Activated CD4-positive, alpha-beta T cell treated with anti-CD3 and anti-CD28 coated beads for 36 hours (primary cell): ENCODE results near the gene HIPK3. TPM values are rescaled to one million over a fixed set of nuclear protein-coding genes. Genes with fewer than 3 reads are reported as not detected.
"Not testable (repeated sequence)": the region's sequence is repeated elsewhere in the genome, so short reads cannot be mapped to it uniquely, and the experiment has no call there.

Experiments used
- ATAC-seq: fragments of 200-7000 bp; cut with Tn5 transposase; one replicate; pipeline ENCODE4 v1.10.0; 2021; ENCODE audit warnings: mild to moderate bottlenecking, moderate library complexity
- CTCF ChIA-PET: fragments of 350-600 bp; sonication (Branson Sonifier 250); formaldehyde crosslinking; loops from one replicate; lab custom pipeline; 2021; ENCODE audit warnings: antibody characterized with exemption; lab: Charles Lee
- POLR2A ChIA-PET: fragments of 350-600 bp; sonication (Branson Sonifier 250); formaldehyde crosslinking; loops from one replicate; lab custom pipeline; 2021; ENCODE audit warnings: antibody characterized with exemption, inconsistent platforms; lab: Charles Lee
- DNase-seq: peaks from one replicate; pipeline ENCODE4 v3.0.0-alpha.2; 2020
- H3K27ac Mint-ChIP-seq: one replicate; pipeline ENCODE4 v1.8.0; 2021; ENCODE audit warnings: mixed read lengths
- H3K27me3 Mint-ChIP-seq: one replicate; pipeline ENCODE4 v1.8.0; 2021; ENCODE audit warnings: mixed read lengths
- H3K36me3 Mint-ChIP-seq: one replicate; pipeline ENCODE4 v1.8.0; 2021; ENCODE audit warnings: low read depth, mixed read lengths
- H3K4me1 Mint-ChIP-seq: one replicate; pipeline ENCODE4 v1.8.0; 2021; ENCODE audit warnings: mixed read lengths
- H3K4me3 Mint-ChIP-seq: one replicate; pipeline ENCODE4 v1.8.0; 2021; ENCODE audit warnings: mild to moderate bottlenecking, moderate library complexity, mixed read lengths
- H3K9me3 Mint-ChIP-seq: one replicate; pipeline ENCODE4 v1.8.0; 2021; ENCODE audit warnings: low read depth, mixed read lengths
- intact Hi-C, 2 experiments: fragments of 100-400 bp; cut with DNase I in 1 of 2; cut with micrococcal nuclease in 1 of 2; formaldehyde crosslinking; loops; one replicate each; pipeline versions ENCODE4 v1.14.2 to v1.15.1; 2022 to 2024; cut with DNase I, micrococcal nuclease
- total RNA-seq, 2 experiments: library from RNA; stranded (reverse); gene quantifications; one replicate each; pipeline ENCODE4 v1.2.3, GENCODE V29; 2021

Gene HIPK3
- 10 to 100 TPM; 25.7 to 26.8 TPM for total RNA-seq

- Mint-ChIP-seq H3K4me3 (peak within 1 kb of the TSS; percentile 96), H3K27ac (peak within 1 kb of the TSS; percentile 95), H3K9me3 (no peaks in the 10 kb centered on the region), H3K4me1 (peaks cover 29% of the 10 kb centered on the region), H3K27me3 (no peaks in the 10 kb centered on the region), H3K36me3 (peaks cover 5% of the 10 kb centered on the region)
- ChIA-PET POLR2A (no interaction called here), CTCF (interaction anchor here (1.0 kb wide), 1 partner anchor 96 kb away, joined by 3 read pairs; the partner anchor contains the start of gene CSTF3)
- ATAC-seq (peak; percentile 76), DNase-seq (peak; percentile 86)
- intact Hi-C loops = loop anchor here (1.0 to 10.0 kb wide), 16 partner anchors 71 to 1181 kb away; partner anchors contain the start of genes CSTF3 (in 2 of the 2), C11orf91 (in 1 of the 2), CAPRIN1 (in 1 of the 2) and CAT (in 1 of the 2)
Observed at GRCh38 chr11:33257160-33257896, at the start of gene HIPK3. Gene HIPK3 (plus strand): TSS chr11:33257381.

GRCh38 chr11:33207408-33207985 is 49.7 kb upstream of the HIPK3 start:
- Mint-ChIP-seq H3K4me1 (no peaks in the 10 kb centered on the region), H3K9me3 (no peaks in the 10 kb centered on the region), H3K27me3 (peaks cover 3% of the 10 kb centered on the region), H3K36me3 (no peaks in the 10 kb centered on the region), H3K27ac (no peak overlapping the region), H3K4me3 (no peak overlapping the region)
- intact Hi-C loops = no loop called here
- POLR2A ChIA-PET = no interaction called here
- CTCF ChIA-PET = no interaction called here
- ATAC-seq (no peak), DNase-seq (no peak)

- no peak overlapping the region for H3K27ac Mint-ChIP-seq
- POLR2A ChIA-PET = no interaction called here
Observed at GRCh38 chr11:33208150-33208549, 49.0 kb upstream of the HIPK3 start.

GRCh38 chr11:33211153-33211552 is 46.0 kb upstream of the HIPK3 start:
- DNase-seq = no peak
- POLR2A ChIA-PET = no interaction called here
- Mint-ChIP-seq H3K27me3 (peaks cover 3% of the 10 kb centered on the region), H3K27ac (no peak overlapping the region), H3K4me1 (no peaks in the 10 kb centered on the region), H3K36me3 (no peaks in the 10 kb centered on the region), H3K4me3 (no peak overlapping the region), H3K9me3 (no peaks in the 10 kb centered on the region)
- intact Hi-C loops = no loop called here
- no peak for ATAC-seq
- CTCF ChIA-PET = interaction anchor here (1.0 kb wide), 1 partner anchor 25 kb away, joined by 3 read pairs; no protein-coding TSS in a partner anchor

More at GRCh38 chr11:33208150-33208549, 49.0 kb upstream of the HIPK3 start:
- intact Hi-C loops = no loop called here
- CTCF ChIA-PET = interaction anchor here (1.0 kb wide), 1 partner anchor 20 kb away, joined by 3 read pairs; no protein-coding TSS in a partner anchor
- DNase-seq = no peak
- H3K4me3 Mint-ChIP-seq = no peak overlapping the region
- peaks cover 3% of the 10 kb centered on the region for H3K27me3 Mint-ChIP-seq
- ATAC-seq = no peak
- no peaks in the 10 kb centered on the region for H3K4me1 Mint-ChIP-seq
- no peaks in the 10 kb centered on the region for H3K36me3 Mint-ChIP-seq
- no peaks in the 10 kb centered on the region for H3K9me3 Mint-ChIP-seq

GRCh38 chr11:33211580-33211979 is 45.6 kb upstream of the HIPK3 start:
- no peak overlapping the region for H3K27ac Mint-ChIP-seq
- intact Hi-C loops = no loop called here
- POLR2A ChIA-PET = no interaction called here
- no peaks in the 10 kb centered on the region for H3K4me1 Mint-ChIP-seq
- ATAC-seq = no peak
- no peak overlapping the region for H3K4me3 Mint-ChIP-seq
- peaks cover 3% of the 10 kb centered on the region for H3K27me3 Mint-ChIP-seq
- H3K9me3 Mint-ChIP-seq = no peaks in the 10 kb centered on the region
- no peaks in the 10 kb centered on the region for H3K36me3 Mint-ChIP-seq
- CTCF ChIA-PET = no interaction called here
- DNase-seq = no peak

GRCh38 chr11:33214187-33214586 is 43.0 kb upstream of the HIPK3 start:
- ChIA-PET CTCF (no interaction called here), POLR2A (no interaction called here)
- Mint-ChIP-seq H3K27me3 (peaks cover 3% of the 10 kb centered on the region), H3K9me3 (no peaks in the 10 kb centered on the region), H3K4me1 (no peaks in the 10 kb centered on the region), H3K36me3 (no peaks in the 10 kb centered on the region), H3K4me3 (no peak overlapping the region), H3K27ac (no peak overlapping the region)
- intact Hi-C loops = no loop called here
- DNase-seq (no peak), ATAC-seq (peak; percentile 33)

- no peaks in the 10 kb centered on the region for H3K9me3 Mint-ChIP-seq
- H3K36me3 Mint-ChIP-seq = no peaks in the 10 kb centered on the region
- H3K27ac Mint-ChIP-seq = no peak overlapping the region
- no peak overlapping the region for H3K4me3 Mint-ChIP-seq
- ChIA-PET POLR2A (no interaction called here), CTCF (no interaction called here)
- DNase-seq = no peak
- peaks cover 3% of the 10 kb centered on the region for H3K27me3 Mint-ChIP-seq
- intact Hi-C loops = no loop called here
- ATAC-seq = no peak
- no peaks in the 10 kb centered on the region for H3K4me1 Mint-ChIP-seq
Observed at GRCh38 chr11:33214767-33215166, 42.4 kb upstream of the HIPK3 start.

- H3K4me1 Mint-ChIP-seq, H3K27me3 Mint-ChIP-seq, H3K36me3 Mint-ChIP-seq, H3K4me3 Mint-ChIP-seq, DNase-seq, CTCF ChIA-PET, H3K27ac Mint-ChIP-seq, intact Hi-C loops, ATAC-seq, POLR2A ChIA-PET, H3K9me3 Mint-ChIP-seq: not testable (repeated sequence)
Observed at GRCh38 chr11:33216676-33217075, 40.5 kb upstream of the HIPK3 start.

- ATAC-seq (no peak), DNase-seq (no peak)
- H3K36me3 Mint-ChIP-seq = no peaks in the 10 kb centered on the region
- ChIA-PET POLR2A (no interaction called here), CTCF (interaction anchor here (0.8 kb wide), 1 partner anchor 11 kb away, joined by 3 read pairs; no protein-coding TSS in a partner anchor)
- no peak overlapping the region for H3K27ac Mint-ChIP-seq
- H3K27me3 Mint-ChIP-seq = no peaks in the 10 kb centered on the region
- no peaks in the 10 kb centered on the region for H3K9me3 Mint-ChIP-seq
- intact Hi-C loops = no loop called here
- H3K4me1 Mint-ChIP-seq = no peaks in the 10 kb centered on the region
- H3K4me3 Mint-ChIP-seq = no peak overlapping the region
Observed at GRCh38 chr11:33222052-33222750, 35.0 kb upstream of the HIPK3 start.

GRCh38 chr11:33225371-33225770 is 31.8 kb upstream of the HIPK3 start:
- H3K27ac Mint-ChIP-seq = no peak overlapping the region
- no peaks in the 10 kb centered on the region for H3K36me3 Mint-ChIP-seq
- no peaks in the 10 kb centered on the region for H3K4me1 Mint-ChIP-seq

GRCh38 chr11:33227578-33228261 is 29.5 kb upstream of the HIPK3 start:
- no peaks in the 10 kb centered on the region for H3K4me1 Mint-ChIP-seq
- H3K4me3 Mint-ChIP-seq = no peak overlapping the region
- H3K27me3 Mint-ChIP-seq = no peaks in the 10 kb centered on the region
- H3K9me3 Mint-ChIP-seq = no peaks in the 10 kb centered on the region
- no peaks in the 10 kb centered on the region for H3K36me3 Mint-ChIP-seq
- intact Hi-C loops = no loop called here
- ChIA-PET POLR2A (no interaction called here), CTCF (no interaction called here)
- no peak overlapping the region for H3K27ac Mint-ChIP-seq
- ATAC-seq = no peak
- DNase-seq = no peak

More at GRCh38 chr11:33225371-33225770, 31.8 kb upstream of the HIPK3 start:
- no peaks in the 10 kb centered on the region for H3K9me3 Mint-ChIP-seq
- ChIA-PET POLR2A (interaction anchor here (0.6 kb wide), 1 partner anchor 112 kb away, joined by 3 read pairs; no protein-coding TSS in a partner anchor), CTCF (no interaction called here)
- intact Hi-C loops = no loop called here
- H3K27me3 Mint-ChIP-seq = no peaks in the 10 kb centered on the region
- no peak overlapping the region for H3K4me3 Mint-ChIP-seq
- ATAC-seq (no peak), DNase-seq (no peak)
